Subcutaneous adipose tissue (tissue), 4 donors: ENCODE data around the gene MFNG. TPM values are rescaled to one million over a fixed set of nuclear protein-coding genes. Genes with fewer than 3 reads are reported as not detected.

Experiments used
- CTCF ChIP-seq: fragments of 450-650 bp; IDR thresholded peaks from one replicate; pipeline ENCODE4 v1.5.1; 2016; ENCODE audit warnings: low read depth, mild to moderate bottlenecking, control low read depth, antibody characterized with exemption, moderate library complexity
- total RNA-seq, 4 donors: library from RNA; depleted of rRNA; stranded (reverse); fragments of >200 nt; gene quantifications; one replicate each; pipeline ENCODE4 v1.1.0, GENCODE V29; 2016

Gene MFNG
- total RNA-seq, 4 donors from 2014 or later, result 9.0 to 24.3 (median 17.3) TPM

GRCh38 chr22:37455896-37456295 is 30.3 kb downstream of the MFNG start:
- TF ChIP-seq CTCF, result no peak

- no peak for TF ChIP-seq CTCF
Measured at GRCh38 chr22:37454857-37455686, 31.1 kb downstream of the MFNG start.

- no peak for TF ChIP-seq CTCF
Measured at GRCh38 chr22:37453696-37454095, 32.5 kb downstream of the MFNG start.

GRCh38 chr22:37451218-37451617 is 35.0 kb downstream of the MFNG start:
- TF ChIP-seq CTCF, result no peak

GRCh38 chr22:37449331-37450001 is 36.7 kb downstream of the MFNG start:
- no peak for TF ChIP-seq CTCF

- TF ChIP-seq CTCF, result no peak
Measured at GRCh38 chr22:37448516-37449127, 37.6 kb downstream of the MFNG start.

- TF ChIP-seq CTCF, result no peak
Measured at GRCh38 chr22:37445501-37445900, 40.7 kb downstream of the MFNG start.
